NCI-H748 treated with DMSO at 0.1 percent for 48 hours (cell line): Measurements from ENCODE around the gene XRN1.

Source experiments
- DNase-seq: peaks from one replicate; lab custom pipeline; 2025; lab: John Stamatoyannopoulos, UW

The XRN1 gene

GRCh38 chr3:142270407-142270806 is 177.4 kb downstream of the XRN1 start:
- no peak for DNase-seq

GRCh38 chr3:142269767-142270166 is 178.1 kb downstream of the XRN1 start:
- DNase-seq, result no peak

GRCh38 chr3:142268426-142268825 is 179.4 kb downstream of the XRN1 start:
- DNase-seq, result no peak

GRCh38 chr3:142267269-142267668 is 180.6 kb downstream of the XRN1 start:
- no peak for DNase-seq

GRCh38 chr3:142263112-142263511 is 184.7 kb downstream of the XRN1 start:
- no peak for DNase-seq

- no peak for DNase-seq
Observed at GRCh38 chr3:142259359-142259758, 188.5 kb downstream of the XRN1 start.

- DNase-seq, result no peak
Observed at GRCh38 chr3:142256712-142257333, 191.0 kb downstream of the XRN1 start.
